ENCODE results near the gene ETV4. TPM values are rescaled to one million over a fixed set of nuclear protein-coding genes. Genes with fewer than 3 reads are reported as not detected.

Gene ETV4
- total RNA-seq, 1 donor from 2014 or later = 5.9 TPM

- Mint-ChIP-seq H3K27ac (ENCODE audit: unreplicated experiment) (no peak overlapping the region), H3K36me3 (ENCODE audit: unreplicated experiment) (no peaks in the 10 kb centered on the region), H3K4me1 (ENCODE audit: unreplicated experiment) (peaks cover 34% of the 10 kb centered on the region), H3K27me3 (ENCODE audit: unreplicated experiment) (peaks cover 7% of the 10 kb centered on the region), H3K4me3 (ENCODE audit: unreplicated experiment) (no peak overlapping the region), H3K9me3 (ENCODE audit: unreplicated experiment) (no peaks in the 10 kb centered on the region)
- no peak for TF ChIP-seq CTCF (IDR thresholded peaks at IDR 0.05)
- DNase-seq (ENCODE audit: extremely low spot score, unreplicated experiment) = no peak
Observed at GRCh38 chr17:43581613-43582012, 35.5 kb upstream of the ETV4 start.

- Mint-ChIP-seq H3K9me3 (ENCODE audit: unreplicated experiment) (no peaks in the 10 kb centered on the region), H3K36me3 (ENCODE audit: unreplicated experiment) (no peaks in the 10 kb centered on the region), H3K27me3 (ENCODE audit: unreplicated experiment) (peaks cover 9% of the 10 kb centered on the region), H3K4me3 (ENCODE audit: unreplicated experiment) (no peak overlapping the region), H3K27ac (ENCODE audit: unreplicated experiment) (no peak overlapping the region), H3K4me1 (ENCODE audit: unreplicated experiment) (peaks cover 36% of the 10 kb centered on the region)
- TF ChIP-seq CTCF (IDR thresholded peaks at IDR 0.05) = no peak
- no peak for DNase-seq (ENCODE audit: extremely low spot score, unreplicated experiment)
Observed at GRCh38 chr17:43581130-43581529, 35.0 kb upstream of the ETV4 start.

DNA sequence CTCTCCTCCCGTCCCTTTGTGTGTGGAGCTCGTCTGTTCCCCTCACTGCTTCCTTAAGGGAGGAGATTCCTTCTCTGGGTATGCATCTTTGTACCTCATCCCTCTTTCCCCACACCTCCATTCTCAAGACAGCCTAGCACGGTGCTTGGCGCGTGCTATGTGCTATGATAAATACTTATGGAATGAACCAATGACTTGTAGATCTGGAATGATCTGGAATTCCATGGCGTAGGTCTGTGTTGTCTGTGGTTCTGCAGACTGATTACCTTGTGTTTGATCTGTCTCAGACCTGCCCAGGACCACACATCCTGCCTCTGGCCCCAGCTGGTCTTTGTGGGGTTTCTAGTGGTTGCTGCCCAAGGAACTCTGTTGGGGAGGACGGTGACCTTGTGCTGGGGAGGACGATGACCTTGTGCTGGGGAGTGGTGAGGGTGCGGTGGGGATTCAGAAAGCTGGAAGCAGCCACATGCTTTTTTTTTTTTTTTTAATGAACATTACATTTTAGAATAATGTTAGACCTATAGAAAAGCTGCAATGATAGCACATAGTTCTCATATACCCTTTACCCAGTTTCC lies 33.5 kb upstream of the ETV4 start:
- Mint-ChIP-seq H3K4me1 (ENCODE audit: unreplicated experiment) (peaks cover 36% of the 10 kb centered on the region), H3K36me3 (ENCODE audit: unreplicated experiment) (no peaks in the 10 kb centered on the region), H3K9me3 (ENCODE audit: unreplicated experiment) (no peaks in the 10 kb centered on the region), H3K27ac (ENCODE audit: unreplicated experiment) (no peak overlapping the region), H3K27me3 (ENCODE audit: unreplicated experiment) (peaks cover 12% of the 10 kb centered on the region), H3K4me3 (ENCODE audit: unreplicated experiment) (no peak overlapping the region)
- no peak for DNase-seq (ENCODE audit: extremely low spot score, unreplicated experiment)
- TF ChIP-seq CTCF (IDR thresholded peaks at IDR 0.05) = no peak

- no peaks in the 10 kb centered on the region for H3K9me3 Mint-ChIP-seq (ENCODE audit: unreplicated experiment)
- H3K4me1 Mint-ChIP-seq (ENCODE audit: unreplicated experiment) = peaks cover 36% of the 10 kb centered on the region
- peaks cover 16% of the 10 kb centered on the region for H3K27me3 Mint-ChIP-seq (ENCODE audit: unreplicated experiment)
- no peak for TF ChIP-seq CTCF (IDR thresholded peaks at IDR 0.05)
- DNase-seq (ENCODE audit: extremely low spot score, unreplicated experiment) = no peak
- peak overlapping the region; percentile 17 for H3K27ac Mint-ChIP-seq (ENCODE audit: unreplicated experiment)
- H3K36me3 Mint-ChIP-seq (ENCODE audit: unreplicated experiment) = no peaks in the 10 kb centered on the region
- H3K4me3 Mint-ChIP-seq (ENCODE audit: unreplicated experiment) = no peak overlapping the region
Observed at GRCh38 chr17:43578699-43579565, 32.8 kb upstream of the ETV4 start.

- Mint-ChIP-seq H3K27me3 (ENCODE audit: unreplicated experiment) (peaks cover 12% of the 10 kb centered on the region), H3K4me3 (ENCODE audit: unreplicated experiment) (no peak overlapping the region), H3K4me1 (ENCODE audit: unreplicated experiment) (peaks cover 36% of the 10 kb centered on the region)
Observed at GRCh38 chr17:43578404-43578698, 32.2 kb upstream of the ETV4 start.

More at GRCh38 chr17:43578404-43578698, 32.2 kb upstream of the ETV4 start:
- DNase-seq (ENCODE audit: extremely low spot score, unreplicated experiment) = no peak
- no peak overlapping the region for H3K27ac Mint-ChIP-seq (ENCODE audit: unreplicated experiment)
- H3K9me3 Mint-ChIP-seq (ENCODE audit: unreplicated experiment) = no peaks in the 10 kb centered on the region
- no peaks in the 10 kb centered on the region for H3K36me3 Mint-ChIP-seq (ENCODE audit: unreplicated experiment)
- no peak for TF ChIP-seq CTCF (IDR thresholded peaks at IDR 0.05)
